Measurements from ENCODE around the gene ITSN1.

The ITSN1 gene

GRCh38 chr21:33642896-33643657 is 776 bp downstream of the ITSN1 start:
- TF ChIP-seq TOX (CRISPR knock-in tag; IDR thresholded peaks at IDR 0.05; ENCODE audit: borderline replicate concordance) = no peak
- no peak for TF ChIP-seq ZFP3 (CRISPR knock-in tag; IDR thresholded peaks at IDR 0.05)
- no peak for TF ChIP-seq POU6F1 (CRISPR knock-in tag; IDR thresholded peaks at IDR 0.05; ENCODE audit: borderline replicate concordance, low read depth)
- no peak for TF ChIP-seq GLIS3 (CRISPR knock-in tag; IDR thresholded peaks at IDR 0.05)
- TF ChIP-seq CSDC2 (CRISPR knock-in tag; IDR thresholded peaks at IDR 0.05) = no peak
- no peak for TF ChIP-seq CSRNP3 (CRISPR knock-in tag; IDR thresholded peaks at IDR 0.05)
- TF ChIP-seq TCF4 (CRISPR knock-in tag; IDR thresholded peaks at IDR 0.05; ENCODE audit: borderline replicate concordance) = no peak
- TF ChIP-seq ZNF565 (CRISPR knock-in tag; conservative IDR thresholded peaks at IDR 0.05; ENCODE audit: low read depth) = no peak
- no peak for TF ChIP-seq OSR1 (CRISPR knock-in tag; IDR thresholded peaks at IDR 0.05)
- no peak for TF ChIP-seq ISL1 (CRISPR knock-in tag; IDR thresholded peaks at IDR 0.05)
- no peak for ATAC-seq

GRCh38 chr21:33643658-33644311 is 1.5 kb downstream of the ITSN1 start:
- TF ChIP-seq TCF4 (CRISPR knock-in tag; IDR thresholded peaks at IDR 0.05; ENCODE audit: borderline replicate concordance) = no peak
- TF ChIP-seq BACH2 (CRISPR knock-in tag; IDR thresholded peaks at IDR 0.05; ENCODE audit: borderline replicate concordance) = no peak
- TF ChIP-seq TSHZ2 (CRISPR knock-in tag; IDR thresholded peaks at IDR 0.05) = no peak
- TF ChIP-seq OSR1 (CRISPR knock-in tag; IDR thresholded peaks at IDR 0.05) = no peak
- TF ChIP-seq ISL1 (CRISPR knock-in tag; IDR thresholded peaks at IDR 0.05) = no peak
- no peak for TF ChIP-seq ZC3H10 (CRISPR knock-in tag; IDR thresholded peaks at IDR 0.05)
- TF ChIP-seq GLIS3 (CRISPR knock-in tag; IDR thresholded peaks at IDR 0.05) = no peak
- TF ChIP-seq ZFP3 (CRISPR knock-in tag; IDR thresholded peaks at IDR 0.05) = no peak
- no peak for TF ChIP-seq ZNF565 (CRISPR knock-in tag; conservative IDR thresholded peaks at IDR 0.05; ENCODE audit: low read depth)
- TF ChIP-seq ZNF8 (CRISPR knock-in tag; IDR thresholded peaks at IDR 0.05) = no peak
- no peak for ATAC-seq

DNA sequence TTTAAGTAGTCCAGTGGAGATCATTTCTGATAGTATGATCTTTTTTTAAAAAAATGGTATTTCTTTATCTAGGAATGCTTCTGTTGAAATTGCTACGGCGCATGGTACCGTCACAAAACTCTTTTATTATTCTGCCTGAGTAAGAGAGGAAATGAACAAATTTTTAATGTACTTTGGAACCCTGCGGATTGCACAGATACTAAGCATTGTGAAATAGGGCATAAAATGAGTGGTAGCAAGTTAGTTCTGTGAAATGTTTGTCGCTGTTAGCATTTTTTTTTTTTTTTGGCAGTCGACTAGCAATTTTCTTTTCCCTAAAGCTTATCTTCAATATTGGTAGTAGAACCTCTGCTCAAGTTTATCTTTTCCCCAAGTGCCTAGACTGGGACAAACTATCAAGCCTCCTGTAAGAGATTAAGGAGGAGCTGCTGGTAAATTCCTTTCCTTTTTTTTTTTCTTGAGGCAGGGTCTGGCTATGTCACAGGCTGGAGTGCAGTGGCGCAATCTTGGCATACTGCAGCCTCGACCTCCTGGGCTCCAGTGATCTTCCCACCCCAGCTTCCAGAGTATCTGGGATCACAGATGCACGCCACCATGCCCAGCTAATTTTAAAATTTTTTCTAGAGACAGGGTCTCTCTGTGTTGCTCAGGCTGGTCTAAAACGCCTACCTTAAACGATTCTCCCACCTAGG is 2.2 kb downstream of the ITSN1 start:
- no peak for ATAC-seq
- no peak for TF ChIP-seq GLIS3 (CRISPR knock-in tag; IDR thresholded peaks at IDR 0.05)
- no peak for TF ChIP-seq TSHZ2 (CRISPR knock-in tag; IDR thresholded peaks at IDR 0.05)
- TF ChIP-seq ZNF565 (CRISPR knock-in tag; conservative IDR thresholded peaks at IDR 0.05; ENCODE audit: low read depth) = no peak
- no peak for TF ChIP-seq ZNF8 (CRISPR knock-in tag; IDR thresholded peaks at IDR 0.05)
- TF ChIP-seq BACH2 (CRISPR knock-in tag; IDR thresholded peaks at IDR 0.05; ENCODE audit: borderline replicate concordance) = no peak
- no peak for TF ChIP-seq ESRRG (CRISPR knock-in tag; IDR thresholded peaks at IDR 0.05)
- TF ChIP-seq PPARA (CRISPR knock-in tag; IDR thresholded peaks at IDR 0.05; ENCODE audit: borderline replicate concordance) = no peak
- no peak for TF ChIP-seq ZNF70 (CRISPR knock-in tag; IDR thresholded peaks at IDR 0.05)
- TF ChIP-seq TCF4 (CRISPR knock-in tag; IDR thresholded peaks at IDR 0.05; ENCODE audit: borderline replicate concordance) = no peak
- TF ChIP-seq CSRNP3 (CRISPR knock-in tag; IDR thresholded peaks at IDR 0.05) = no peak
- TF ChIP-seq SNAI2 (CRISPR knock-in tag; IDR thresholded peaks at IDR 0.05) = no peak
- TF ChIP-seq, protein P1, sequence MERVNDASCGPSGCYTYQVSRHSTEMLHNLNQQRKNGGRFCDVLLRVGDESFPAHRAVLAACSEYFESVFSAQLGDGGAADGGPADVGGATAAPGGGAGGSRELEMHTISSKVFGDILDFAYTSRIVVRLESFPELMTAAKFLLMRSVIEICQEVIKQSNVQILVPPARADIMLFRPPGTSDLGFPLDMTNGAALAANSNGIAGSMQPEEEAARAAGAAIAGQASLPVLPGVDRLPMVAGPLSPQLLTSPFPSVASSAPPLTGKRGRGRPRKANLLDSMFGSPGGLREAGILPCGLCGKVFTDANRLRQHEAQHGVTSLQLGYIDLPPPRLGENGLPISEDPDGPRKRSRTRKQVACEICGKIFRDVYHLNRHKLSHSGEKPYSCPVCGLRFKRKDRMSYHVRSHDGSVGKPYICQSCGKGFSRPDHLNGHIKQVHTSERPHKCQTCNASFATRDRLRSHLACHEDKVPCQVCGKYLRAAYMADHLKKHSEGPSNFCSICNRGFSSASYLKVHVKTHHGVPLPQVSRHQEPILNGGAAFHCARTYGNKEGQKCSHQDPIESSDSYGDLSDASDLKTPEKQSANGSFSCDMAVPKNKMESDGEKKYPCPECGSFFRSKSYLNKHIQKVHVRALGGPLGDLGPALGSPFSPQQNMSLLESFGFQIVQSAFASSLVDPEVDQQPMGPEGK (CRISPR knock-in tag; IDR thresholded peaks at IDR 0.05; ENCODE audit: borderline replicate concordance) = no peak
- TF ChIP-seq OSR1 (CRISPR knock-in tag; IDR thresholded peaks at IDR 0.05) = no peak
- TF ChIP-seq, protein P2, sequence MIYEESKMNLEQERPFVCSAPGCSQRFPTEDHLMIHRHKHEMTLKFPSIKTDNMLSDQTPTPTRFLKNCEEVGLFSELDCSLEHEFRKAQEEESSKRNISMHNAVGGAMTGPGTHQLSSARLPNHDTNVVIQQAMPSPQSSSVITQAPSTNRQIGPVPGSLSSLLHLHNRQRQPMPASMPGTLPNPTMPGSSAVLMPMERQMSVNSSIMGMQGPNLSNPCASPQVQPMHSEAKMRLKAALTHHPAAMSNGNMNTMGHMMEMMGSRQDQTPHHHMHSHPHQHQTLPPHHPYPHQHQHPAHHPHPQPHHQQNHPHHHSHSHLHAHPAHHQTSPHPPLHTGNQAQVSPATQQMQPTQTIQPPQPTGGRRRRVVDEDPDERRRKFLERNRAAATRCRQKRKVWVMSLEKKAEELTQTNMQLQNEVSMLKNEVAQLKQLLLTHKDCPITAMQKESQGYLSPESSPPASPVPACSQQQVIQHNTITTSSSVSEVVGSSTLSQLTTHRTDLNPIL (CRISPR knock-in tag; IDR thresholded peaks at IDR 0.05; ENCODE audit: low read depth) = no peak
- TF ChIP-seq TOX (CRISPR knock-in tag; IDR thresholded peaks at IDR 0.05; ENCODE audit: borderline replicate concordance) = no peak
